CD4-positive, alpha-beta T cell treated with Interleukin-15 for 1 hour (primary cell): ENCODE results near the gene BPIFB2.

Source experiments
- DNase-seq: peaks from one replicate; pipeline ENCODE4 v3.0.0-alpha.2; 2020

Gene BPIFB2

GRCh38 chr20:33023439-33024242 is 16.1 kb downstream of the BPIFB2 start:
- no peak for DNase-seq

DNA sequence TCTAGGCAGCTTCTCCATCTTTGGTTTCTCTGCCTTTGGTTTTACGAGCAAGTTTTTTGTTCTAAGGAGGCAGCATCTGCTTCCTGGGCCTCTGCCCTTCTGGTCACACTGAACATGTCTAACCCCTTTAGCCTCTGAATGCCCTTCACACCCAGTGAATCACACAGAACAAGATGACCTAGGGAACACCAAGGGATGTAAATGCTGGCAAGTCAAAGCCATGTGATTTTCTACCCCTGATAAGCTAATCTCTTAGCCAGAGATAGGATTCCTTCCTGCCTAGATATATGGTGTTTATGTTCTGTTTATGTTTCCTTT is 16.7 kb downstream of the BPIFB2 start:
- DNase-seq = no peak

DNA sequence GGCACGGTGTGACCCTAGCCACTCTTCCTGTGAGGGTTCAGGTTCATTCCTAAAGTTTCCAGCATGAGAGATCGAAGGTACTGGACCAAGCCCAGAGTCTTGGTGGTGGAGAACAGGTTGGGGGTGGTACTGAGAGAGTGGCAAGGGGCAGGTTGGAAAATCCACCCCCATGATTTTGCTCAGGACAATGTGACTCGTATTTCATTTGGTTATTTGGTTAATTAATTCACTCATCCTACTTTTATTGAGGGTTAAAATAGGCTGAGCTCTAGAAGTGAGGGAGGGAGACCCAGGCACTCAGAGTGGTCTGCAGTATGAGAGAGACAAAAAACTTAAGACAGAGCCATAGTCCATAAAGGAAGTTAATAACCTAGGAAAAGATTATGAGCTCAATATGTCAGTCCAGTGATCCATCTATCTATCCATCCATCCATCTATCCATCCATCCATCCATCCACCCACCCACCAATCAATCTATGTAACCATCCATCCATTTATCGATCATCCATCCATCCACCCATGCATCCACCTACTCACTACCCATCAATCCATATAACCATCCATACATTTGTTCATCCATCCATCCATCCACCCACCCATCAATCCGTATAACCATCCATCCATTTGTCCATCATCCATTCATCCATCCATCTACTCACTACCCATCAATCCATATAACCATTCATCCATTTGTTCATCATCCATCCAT is 17.3 kb downstream of the BPIFB2 start:
- DNase-seq = no peak

DNA sequence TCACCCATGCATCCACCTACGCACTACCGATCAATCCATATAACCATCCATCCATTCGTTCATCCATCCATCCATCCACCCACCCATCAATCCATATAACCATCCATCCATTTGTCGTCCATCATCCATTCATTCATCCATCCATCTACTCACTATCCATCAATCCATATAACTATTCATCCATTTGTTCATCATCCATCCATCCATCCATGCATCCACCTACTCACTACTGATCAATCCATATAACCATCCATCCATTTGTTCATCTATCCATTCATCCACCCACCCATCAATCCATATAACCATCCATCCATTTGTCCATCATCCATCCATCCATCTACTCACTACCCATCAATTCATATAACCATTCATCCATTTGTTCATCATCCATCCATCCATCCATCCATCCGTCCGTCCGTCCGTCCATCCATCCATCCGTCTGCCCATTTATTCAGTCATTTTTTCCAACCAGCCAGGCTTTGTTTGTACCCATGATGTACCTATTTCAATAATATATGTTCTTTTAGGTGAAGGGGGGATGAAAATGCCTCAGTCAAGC is 17.9 kb downstream of the BPIFB2 start:
- no peak for DNase-seq

DNA sequence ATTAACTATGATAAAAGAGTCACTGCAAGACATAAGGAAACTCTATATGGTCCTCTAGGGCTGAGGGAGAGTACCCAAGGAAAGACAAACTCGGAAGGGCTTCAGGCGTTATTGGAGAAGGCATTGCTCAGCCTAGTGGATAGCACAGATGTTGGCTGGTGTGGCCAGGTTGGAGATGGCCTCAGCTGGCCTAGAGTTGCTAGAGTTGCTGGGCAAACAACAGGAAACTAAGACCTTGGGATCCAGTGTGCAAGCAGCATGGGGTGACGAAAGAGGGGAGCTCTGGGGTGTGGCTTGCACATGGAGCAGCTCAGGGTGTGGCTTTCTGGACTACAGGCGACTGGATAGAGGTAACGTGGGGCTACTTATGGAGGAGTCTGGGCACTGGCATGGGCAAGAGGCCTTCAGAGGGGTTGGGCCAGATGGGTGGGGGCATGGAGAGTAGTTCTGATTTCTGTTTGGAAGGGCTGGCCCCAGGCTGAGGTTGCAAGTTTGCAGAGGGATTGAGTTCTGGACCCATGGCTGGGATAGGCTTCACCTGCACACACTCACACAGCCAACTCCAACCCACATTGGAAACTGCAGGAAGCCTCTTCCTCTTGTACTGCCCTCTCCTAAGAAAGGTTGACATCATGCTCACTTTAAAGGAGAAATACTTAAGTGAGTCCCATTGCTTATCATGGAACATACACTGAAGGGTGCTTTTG is 18.7 kb downstream of the BPIFB2 start:
- no peak for DNase-seq

DNA sequence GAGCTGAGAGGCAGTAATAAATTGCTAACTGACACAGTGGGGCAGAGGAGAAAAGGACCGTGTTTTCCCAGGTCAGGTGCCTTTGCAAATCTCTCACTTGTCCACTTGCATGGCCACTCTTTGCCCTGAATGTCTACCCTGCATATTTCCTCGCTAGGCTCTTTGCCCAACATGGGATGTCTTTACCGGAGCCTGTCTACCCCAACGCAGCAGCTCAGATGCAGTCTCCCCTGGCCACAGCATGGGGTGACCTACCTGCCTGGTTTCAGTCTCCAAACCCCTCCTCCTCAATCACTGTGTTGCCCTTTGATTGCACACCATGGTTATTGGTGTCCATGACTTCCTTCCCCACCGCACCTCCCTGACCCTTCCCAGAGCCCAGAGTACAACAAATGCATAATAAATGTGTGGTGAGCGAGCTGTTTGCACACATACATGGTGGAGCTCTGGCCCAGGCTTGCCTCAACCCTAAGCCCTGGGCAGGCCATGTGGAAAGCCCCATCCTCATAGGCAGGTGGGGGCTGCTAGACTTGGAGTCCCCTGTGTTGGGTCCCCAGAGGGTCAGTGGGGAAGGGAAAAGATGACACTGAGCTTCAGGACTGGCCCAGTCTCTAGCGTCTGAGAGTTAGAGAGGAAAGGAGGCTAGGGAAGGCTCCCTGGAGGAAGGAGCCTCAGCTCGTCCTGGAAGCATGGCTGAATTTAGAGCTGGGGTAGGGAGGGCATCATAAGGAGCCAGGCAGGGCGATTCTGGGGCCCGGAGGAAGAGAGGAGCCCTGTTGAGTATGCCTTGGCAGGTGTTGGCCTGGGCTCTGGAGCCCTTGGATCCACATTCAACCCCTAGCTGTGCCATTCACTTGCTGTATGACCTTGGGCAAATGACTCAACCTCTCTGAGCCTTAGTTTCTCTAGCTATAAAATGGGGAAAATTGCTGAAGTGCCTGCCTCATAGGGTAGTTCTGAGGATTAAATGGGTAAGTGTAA is 19.6 kb downstream of the BPIFB2 start:
- DNase-seq = no peak

GRCh38 chr20:33027769-33028751 is 20.6 kb downstream of the BPIFB2 start:
- no peak for DNase-seq

- no peak for DNase-seq
Observed at GRCh38 chr20:33028875-33029274, 21.4 kb downstream of the BPIFB2 start.

- no peak for DNase-seq
Observed at GRCh38 chr20:33030076-33030475, 22.6 kb downstream of the BPIFB2 start.

- DNase-seq = no peak
Observed at GRCh38 chr20:33030569-33030968, 23.1 kb downstream of the BPIFB2 start.

GRCh38 chr20:33031531-33031930 is 24.0 kb downstream of the BPIFB2 start, which contains the start of gene BPIFB6:
Gene BPIFB6, plus strand, starts transcription at chr20:33031648. Its CDS starts 0 bp downstream, at chr20:33031648.
- no peak for DNase-seq

- DNase-seq = no peak
Observed at GRCh38 chr20:33032555-33032954, 25.1 kb downstream of the BPIFB2 start.

DNA sequence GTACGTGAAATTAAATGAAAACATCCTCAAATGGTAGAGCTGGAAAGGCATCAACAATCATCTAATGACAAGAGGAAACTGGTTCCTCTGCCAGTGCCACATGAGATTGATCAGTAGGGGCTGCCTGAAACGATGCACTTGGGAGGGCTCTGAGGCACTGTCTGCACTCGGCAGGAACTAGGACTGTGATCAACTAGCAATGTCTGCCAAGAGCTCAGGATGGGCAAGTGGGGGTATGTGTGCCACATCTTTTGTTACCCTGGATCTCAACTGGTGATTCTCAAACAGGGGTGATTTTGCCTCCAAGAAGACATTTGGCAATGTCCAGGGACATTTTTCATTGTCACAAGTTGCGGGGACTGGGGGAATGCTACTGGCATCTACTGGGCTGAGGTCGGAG is 25.9 kb downstream of the BPIFB2 start:
- no peak for DNase-seq

- no peak for DNase-seq
Observed at GRCh38 chr20:33034115-33034514, 26.6 kb downstream of the BPIFB2 start.

DNA sequence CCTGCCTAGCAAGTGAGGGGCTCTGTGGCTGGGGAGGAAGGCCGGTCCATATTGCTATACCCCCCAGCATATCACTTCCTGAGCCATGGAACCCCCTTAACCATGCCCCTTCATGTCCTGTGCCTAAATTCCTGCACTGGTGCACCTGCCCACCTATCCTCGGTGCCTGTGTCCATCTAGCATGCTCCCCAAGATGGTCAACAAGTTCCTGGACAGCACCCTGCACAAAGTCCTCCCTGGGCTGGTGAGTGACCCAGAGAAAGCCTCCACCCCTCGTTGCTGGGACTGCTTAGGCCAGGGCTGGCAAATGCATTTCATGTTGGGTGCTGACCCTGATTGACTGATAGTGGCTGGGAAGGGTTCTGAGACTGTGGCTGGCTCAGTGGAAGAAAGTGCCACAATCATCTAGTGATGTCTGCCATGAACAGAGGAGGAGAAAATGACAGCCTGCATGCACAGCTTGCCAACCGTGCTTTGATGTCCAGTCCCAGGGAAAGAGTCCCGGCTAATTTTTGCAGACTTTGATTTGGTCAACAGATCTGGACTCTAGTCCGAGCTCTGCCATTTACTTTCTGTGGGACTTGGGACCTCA is 27.5 kb downstream of the BPIFB2 start:
- no peak for DNase-seq

DNA sequence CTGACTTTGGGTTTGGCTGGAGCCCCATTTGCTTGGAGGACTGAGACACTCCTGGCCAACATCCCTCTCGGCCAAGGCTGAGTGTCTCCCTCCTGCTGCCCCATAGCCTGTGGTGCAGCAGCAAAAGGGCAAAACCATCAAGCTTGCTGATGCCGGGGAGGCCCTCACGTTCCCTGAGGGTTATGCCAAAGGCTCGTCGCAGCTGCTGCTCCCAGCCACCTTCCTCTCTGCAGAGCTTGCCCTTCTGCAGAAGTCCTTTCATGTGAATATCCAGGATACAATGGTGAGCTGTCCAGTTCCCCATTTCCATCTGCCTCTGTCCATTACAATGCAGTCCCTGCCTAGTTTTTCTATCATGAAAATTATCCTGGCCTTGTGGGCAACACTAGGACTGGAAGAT is 30.0 kb downstream of the BPIFB2 start:
- no peak for DNase-seq

GRCh38 chr20:33038243-33038642 is 30.7 kb downstream of the BPIFB2 start:
- DNase-seq = no peak

- DNase-seq = no peak
Observed at GRCh38 chr20:33042430-33042829, 34.9 kb downstream of the BPIFB2 start.

- DNase-seq = no peak
Observed at GRCh38 chr20:33042983-33043730, 35.7 kb downstream of the BPIFB2 start.

- no peak for DNase-seq
Observed at GRCh38 chr20:33043731-33044181, 36.3 kb downstream of the BPIFB2 start.
